GM12878 (cell line): ENCODE data around the gene DAD1. TPM values are rescaled to one million over a fixed set of nuclear protein-coding genes. Genes with fewer than 3 reads are reported as not detected.
A peak's percentile ranks its signal among the peaks of the same experiment; 100 is the strongest.

Experiments used
- BHLHE40 ChIP-seq, 2 experiments: fragments of 450-650 bp in 1 of 2; IDR thresholded peaks; 2 replicates each; pipeline ENCODE4 v1.6.1; 2011 to 2017; ENCODE audit warnings: low read depth in 2 of 2, borderline replicate concordance in 1 of 2, improper control_type of control experiment in 1 of 2, low read length in 1 of 2, mild to moderate bottlenecking in 1 of 2
- BRCA1 ChIP-seq: IDR thresholded peaks from 2 replicates; pipeline ENCODE4 v1.6.1; 2011; ENCODE audit warnings: low read depth, low read length, improper control_type of control experiment
- CBX3 ChIP-seq: fragments of 200-600 bp; sonication (generic); IDR thresholded peaks from 2 replicates; pipeline ENCODE4 v1.6.1; 2016; ENCODE audit warnings: low read depth, borderline replicate concordance
- CHD2 ChIP-seq: IDR thresholded peaks from 2 replicates; pipeline ENCODE4 v1.6.1; 2011; ENCODE audit warnings: low read depth, low read length, improper control_type of control experiment, borderline replicate concordance
- E2F8 ChIP-seq: fragments of 450-650 bp; IDR thresholded peaks from 2 replicates; pipeline ENCODE4 v1.6.1; 2018; ENCODE audit warnings: mild to moderate bottlenecking, low read depth, moderate library complexity; ENCODE audit not compliant: partially characterized antibody
- ETV6 ChIP-seq, 2 experiments: fragments of 450-650 bp in 1 of 2; IDR thresholded peaks in 1 of 2; conservative IDR thresholded peaks in 1 of 2; 2 replicates each; pipeline ENCODE4 v1.6.1; 2014; ENCODE audit warnings: antibody characterized with exemption in 1 of 2, borderline replicate concordance in 1 of 2, low read depth in 1 of 2, mild to moderate bottlenecking in 1 of 2, moderate library complexity in 1 of 2
- EZH2 ChIP-seq: IDR thresholded peaks from 2 replicates; pipeline ENCODE4 v1.6.1; 2012; ENCODE audit warnings: low read depth, mild to moderate bottlenecking, control low read depth, inconsistent platforms, low read length, borderline replicate concordance; ENCODE audit not compliant: control insufficient read depth
- GABPA ChIP-seq: IDR thresholded peaks from 2 replicates; pipeline ENCODE4 v1.6.1; 2014; ENCODE audit warnings: antibody characterized with exemption, low read depth, mild to moderate bottlenecking, inconsistent platforms
- HDGF ChIP-seq: fragments of 450-650 bp; IDR thresholded peaks from 2 replicates; pipeline ENCODE4 v1.6.1; 2016; ENCODE audit warnings: antibody characterized with exemption
- KAT2A ChIP-seq: conservative IDR thresholded peaks from 2 replicates; pipeline ENCODE4 v1.6.1; 2011; ENCODE audit warnings: low read depth, low read length; ENCODE audit not compliant: control insufficient read depth
- MEF2A ChIP-seq: IDR thresholded peaks from 2 replicates; pipeline ENCODE4 v1.6.1; 2011; ENCODE audit warnings: low read depth, mild to moderate bottlenecking, low read length, moderate library complexity; ENCODE audit not compliant: insufficient read depth
- MYB ChIP-seq: fragments of 150-350 bp; IDR thresholded peaks from 2 replicates; pipeline ENCODE4 v1.6.1; 2014; ENCODE audit warnings: mild to moderate bottlenecking, low read depth, low read length, borderline replicate concordance
- NRF1 ChIP-seq: conservative IDR thresholded peaks from 2 replicates; pipeline ENCODE4 v1.6.1; 2011; ENCODE audit warnings: mild to moderate bottlenecking, low read depth, low read length, improper control_type of control experiment
- POLR2AphosphoS2 ChIP-seq: IDR thresholded peaks from 2 replicates; pipeline ENCODE4 v1.6.1; 2011; ENCODE audit warnings: low read depth, mild to moderate bottlenecking, low read length, improper control_type of control experiment, moderate library complexity
- RB1 ChIP-seq: fragments of 450-650 bp; formaldehyde crosslinking; IDR thresholded peaks from 2 replicates; pipeline ENCODE4 v1.6.1; 2017; ENCODE audit warnings: mild to moderate bottlenecking, borderline replicate concordance
- SUPT20H ChIP-seq: IDR thresholded peaks from 2 replicates; pipeline ENCODE4 v1.6.1; 2011; ENCODE audit warnings: low read depth, mild to moderate bottlenecking, low read length, moderate library complexity, borderline replicate concordance; ENCODE audit not compliant: control insufficient read depth
- TBL1XR1 ChIP-seq: IDR thresholded peaks from 2 replicates; pipeline ENCODE4 v1.6.1; 2012; ENCODE audit warnings: low read depth, low read length, improper control_type of control experiment
- TCF12 ChIP-seq: IDR thresholded peaks from 2 replicates; pipeline ENCODE4 v1.6.1; 2011; ENCODE audit warnings: low read depth, mild to moderate bottlenecking, low read length
- ZNF24 ChIP-seq: fragments of 450-650 bp; IDR thresholded peaks from 2 replicates; pipeline ENCODE4 v1.6.1; 2017; ENCODE audit warnings: antibody characterized with exemption, mild to moderate bottlenecking
- ZNF274 ChIP-seq: IDR thresholded peaks from one replicate; pipeline ENCODE4 v1.8.0; 2011; ENCODE audit not compliant: insufficient read length, insufficient read depth
- ZNF592 ChIP-seq: fragments of 450-650 bp; IDR thresholded peaks from 2 replicates; pipeline ENCODE4 v1.6.1; 2017; ENCODE audit warnings: mild to moderate bottlenecking, moderate library complexity
- ZNF622 ChIP-seq: fragments of 450-650 bp; IDR thresholded peaks from 2 replicates; pipeline ENCODE4 v1.6.1; 2017; ENCODE audit warnings: mild to moderate bottlenecking, inconsistent platforms
- polyA plus RNA-seq, 11 experiments: library from polyadenylated mRNA; depleted of rRNA in 4 of 11; unstranded in 6 of 11; stranded (reverse) in 5 of 11; fragments of >200 nt; fragmentation: Nextera tagmentation in 4 of 11; fragmentation: Illumina TruSeq in 1 of 11; extraction: Ambion mirVana in 4 of 11; extraction: Trizol in 1 of 11; gene quantifications; 1 replicate in 1 of 11; 2 replicates in 10 of 11; pipeline versions ENCODE4 v1.2.1 to v1.2.3, GENCODE V29; 2011 to 2016; ENCODE audit warnings: inconsistent platforms in 2 of 11, missing spikeins in 2 of 11, low read depth in 1 of 11
- total RNA-seq, 4 experiments: library from RNA; depleted of rRNA in 3 of 4; stranded (reverse); fragments of >200 nt in 3 of 4; fragmentation: Illumina TruSeq in 1 of 4; extraction: Trizol in 1 of 4; gene quantifications; 2 replicates each; pipeline versions ENCODE4 v1.2.1 to v1.2.3, GENCODE V29; 2013 to 2021

Gene DAD1
- total and polyA plus RNA-seq, 10 of the 15 experiments (the other 5 are each of a cell fraction or from before 2014, with no cell fraction given), result 161 to 920 (median 319) TPM

DNA sequence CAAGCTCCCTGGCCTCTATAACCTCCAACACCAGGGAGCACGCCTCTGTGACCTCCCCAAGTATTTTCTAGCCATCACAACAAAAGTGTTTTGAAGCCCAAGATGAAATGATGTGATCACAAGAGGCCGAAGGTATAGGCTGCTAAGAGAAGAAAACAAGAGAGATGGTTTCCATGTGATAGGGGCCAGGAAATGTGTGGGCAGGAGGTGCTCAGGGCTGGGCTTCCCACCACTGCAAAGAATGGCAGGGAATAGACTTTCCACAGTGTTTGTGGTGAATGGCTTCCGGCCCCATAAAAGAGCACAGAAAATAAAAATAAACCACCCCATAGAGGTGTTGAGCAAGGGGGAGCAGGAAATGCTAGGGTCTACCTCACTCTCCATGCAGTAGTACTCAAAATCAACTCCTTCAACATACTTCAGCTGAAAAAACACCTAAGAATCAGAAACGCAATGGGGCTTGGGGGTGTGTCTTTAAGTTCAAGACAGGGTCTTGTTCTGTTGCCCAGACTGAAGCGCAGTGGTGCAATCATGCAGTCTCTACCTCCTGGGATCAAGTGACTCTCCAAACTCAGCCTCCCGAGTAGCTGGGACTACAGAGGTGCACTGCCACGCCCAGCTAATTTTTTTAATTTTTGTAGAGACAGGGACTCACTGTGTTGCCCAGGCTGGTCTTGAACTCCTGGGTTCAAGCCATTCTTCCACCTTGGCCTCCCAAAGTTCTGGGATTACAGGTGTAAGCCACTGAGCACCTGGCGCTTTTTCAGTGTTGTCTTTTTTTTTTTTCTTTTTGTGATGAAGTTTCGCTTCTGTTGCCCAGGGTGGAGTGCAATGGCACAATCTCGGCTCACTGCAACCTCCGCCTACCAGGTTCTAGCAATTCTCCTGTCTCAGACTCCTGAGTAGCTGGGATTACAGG is 27.1 kb downstream of the DAD1 start (continued):
- TF ChIP-seq ZNF592 (0 out of 2 replicates have a peak, but pooled peaks have one; percentile 30), E2F8 (no peak), EZH2 (no peak), ZNF274 (no peak), MYB (no peak), POLR2AphosphoS2 (no peak), KAT2A (no peak), ZNF24 (no peak; the same call in 1 of the 2 replicates), GABPA (no peak), RB1 (no peak), ETV6 (conservative IDR thresholded peaks at IDR 0.05 in 1 of 2, IDR thresholded peaks at IDR 0.05 in 1 of 2; ENCODE audit: borderline replicate concordance in 1 of 2, low read depth in 1 of 2) (peak in 1 of 2 experiments; percentile 80; a peak in 2 of 4 replicates), CHD2 (peak; percentile 56; the same call in 1 of the 2 replicates), CBX3 (no peak), SUPT20H (no peak), TCF12 (no peak), BHLHE40 (IDR thresholded peaks at IDR 0.05; ENCODE audit: borderline replicate concordance in 1 of 2, low read depth in 2 of 2, low read length in 1 of 2) (peak in 1 of 2 experiments; percentile 50; a peak in 2 of 4 replicates), MEF2A (peak; percentile 82), NRF1 (no peak), TBL1XR1 (0 out of 2 replicates have a peak, but pooled peaks have one; percentile 63), HDGF (peak; percentile 30; the same call in 1 of the 2 replicates), ZNF622 (no peak), BRCA1 (no peak)
